ENCODE measurements around the gene HOMER3.

The HOMER3 gene

GRCh38 chr19:18900700-18901481, 40.1 kb downstream of the HOMER3 start:
- no peak for DNase-seq

DNA sequence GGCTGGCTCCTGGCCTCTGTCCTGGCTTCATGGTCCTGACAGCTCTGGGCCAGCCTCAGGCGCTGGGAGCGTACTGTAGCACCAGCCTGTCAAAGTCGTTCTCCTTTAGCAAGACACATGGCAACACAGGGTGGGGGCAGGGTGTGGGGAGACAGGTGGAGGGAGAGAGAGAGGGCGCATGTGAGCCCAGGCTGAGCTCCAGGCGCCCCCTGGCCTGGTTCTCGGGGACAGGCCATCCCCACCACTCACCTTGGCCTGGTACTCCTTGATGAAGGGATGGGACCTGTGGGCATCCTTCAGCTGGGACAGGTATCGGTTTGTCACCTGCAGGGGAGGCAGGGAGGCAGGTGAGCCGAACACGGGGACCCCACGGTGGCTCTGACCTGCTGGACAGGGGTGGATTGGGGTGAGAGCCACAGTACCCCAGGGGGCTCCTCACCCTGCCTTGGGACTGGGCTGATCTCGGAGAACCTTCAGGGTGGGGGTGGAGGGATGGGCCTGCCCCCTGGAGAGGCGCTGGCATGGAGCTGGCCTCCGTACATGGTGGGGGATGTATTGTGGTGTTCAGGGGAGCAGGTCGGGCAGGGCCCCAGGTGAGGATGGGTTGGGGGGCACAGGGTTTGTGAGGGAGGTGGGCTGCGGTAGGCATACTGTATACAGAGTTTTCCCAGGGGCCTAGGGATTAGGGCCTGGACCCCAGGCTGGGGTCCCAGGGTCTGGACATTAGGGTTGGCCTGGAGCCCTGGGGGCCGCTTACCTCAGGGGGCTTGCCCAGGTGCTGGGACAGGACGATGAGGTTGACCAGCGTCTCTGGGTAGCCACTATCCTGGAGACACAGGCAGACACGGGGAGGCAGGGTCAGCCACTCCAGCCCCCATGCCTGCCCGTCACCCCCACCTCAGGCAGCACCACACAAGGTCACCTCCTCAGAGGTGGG, 41.1 kb downstream of the HOMER3 start:
- DNase-seq, result no peak

DNA sequence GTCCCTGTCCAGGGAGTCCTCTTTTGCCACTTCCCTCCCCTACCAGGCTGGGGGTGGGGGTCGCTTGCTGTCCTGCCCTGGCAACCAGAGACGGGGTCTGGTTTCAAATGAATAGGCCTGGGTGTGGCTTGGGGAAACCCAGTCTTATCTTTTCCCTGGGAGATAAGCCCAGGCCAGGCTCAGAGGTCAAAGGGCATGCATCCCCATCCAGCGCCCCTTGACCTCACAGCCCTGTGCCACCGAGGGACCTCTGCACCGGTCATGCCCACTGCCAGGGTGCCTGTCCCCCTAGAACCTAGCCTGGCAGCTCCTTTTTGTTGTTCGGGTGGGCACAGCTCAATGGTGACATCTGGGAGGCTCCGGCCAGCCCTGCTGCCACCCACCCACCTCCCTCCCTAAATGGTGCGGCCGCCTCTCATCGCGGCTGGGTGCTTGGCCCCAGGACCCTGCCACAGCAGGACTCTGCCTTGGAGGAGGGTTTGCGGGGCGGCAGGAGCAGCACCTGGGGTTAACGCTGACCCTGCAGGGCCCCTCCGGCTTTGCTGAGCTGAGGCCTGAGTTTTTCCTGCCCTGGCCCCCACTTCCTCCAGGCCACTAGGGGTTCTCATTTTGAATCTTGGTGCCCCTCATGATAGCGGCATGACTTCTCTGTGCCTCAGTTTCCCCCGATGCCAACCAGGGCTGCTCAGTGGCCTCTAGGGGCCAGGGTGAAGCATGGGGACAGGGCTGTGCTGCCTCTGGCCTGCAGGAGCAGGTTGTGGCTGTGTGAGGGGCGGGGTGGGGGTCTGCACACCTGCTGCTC, 42.2 kb downstream of the HOMER3 start:
- no peak for DNase-seq

- no peak for DNase-seq
These were observed 42.9 kb downstream of the HOMER3 start for GRCh38 chr19:18898081-18898606.

DNA sequence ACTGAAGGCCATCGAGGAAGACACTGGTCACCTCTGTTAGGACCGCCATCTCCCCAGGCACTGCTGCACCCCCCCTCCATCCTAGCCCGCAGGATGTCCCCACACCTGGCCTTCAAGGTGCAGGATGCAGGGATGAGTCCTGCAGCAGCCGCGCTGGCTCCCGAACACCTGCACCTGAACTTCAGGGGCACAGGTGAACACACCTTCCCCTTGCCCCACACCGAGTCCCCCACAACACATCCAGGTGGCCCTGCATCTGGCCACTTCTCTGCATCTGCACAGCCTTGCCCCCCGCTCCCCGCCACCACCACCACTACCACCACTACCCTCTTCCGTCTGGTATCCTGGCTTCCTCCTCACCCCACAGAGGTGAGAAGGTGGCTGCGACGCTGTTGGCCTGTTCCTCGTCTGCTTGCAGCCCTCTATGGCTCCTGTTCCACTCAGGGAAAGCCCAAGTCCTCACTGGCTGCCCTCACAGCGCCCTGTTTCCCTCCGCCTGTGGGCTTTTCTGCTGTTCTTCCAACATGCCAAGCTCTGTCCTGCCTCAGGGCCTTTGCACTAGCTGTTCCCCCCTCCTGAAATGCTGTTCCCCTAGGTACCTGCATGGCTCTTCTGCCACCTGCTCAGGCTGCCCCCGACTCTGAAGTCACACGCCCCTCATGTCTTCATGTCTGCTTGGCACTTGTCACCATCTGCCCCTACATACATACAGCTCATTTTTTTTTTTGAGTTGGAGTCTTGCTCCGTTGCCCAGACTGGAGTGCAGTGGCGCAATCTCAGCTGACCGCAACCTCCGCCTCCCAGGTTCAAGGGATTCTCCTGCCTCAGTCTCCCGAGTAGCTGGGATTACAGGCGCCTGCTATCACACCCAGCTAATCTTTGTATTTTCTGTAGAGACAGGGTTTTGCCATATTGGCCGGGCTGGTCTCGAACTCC, 43.7 kb downstream of the HOMER3 start:
- no peak for DNase-seq

GRCh38 chr19:18896421-18896841, 44.6 kb downstream of the HOMER3 start:
- DNase-seq, result no peak

GRCh38 chr19:18895824-18896341, 45.1 kb downstream of the HOMER3 start, which contains the start of gene CERS1:
Gene CERS1, minus strand, starts transcription at chr19:18896158. Its CDS starts 86 bp downstream, at chr19:18896072.
- DNase-seq, result no peak

- peak in 1 of 2 experiments; percentile 13 for DNase-seq
These were observed 45.8 kb downstream of the HOMER3 start for GRCh38 chr19:18895038-18895823.

DNA sequence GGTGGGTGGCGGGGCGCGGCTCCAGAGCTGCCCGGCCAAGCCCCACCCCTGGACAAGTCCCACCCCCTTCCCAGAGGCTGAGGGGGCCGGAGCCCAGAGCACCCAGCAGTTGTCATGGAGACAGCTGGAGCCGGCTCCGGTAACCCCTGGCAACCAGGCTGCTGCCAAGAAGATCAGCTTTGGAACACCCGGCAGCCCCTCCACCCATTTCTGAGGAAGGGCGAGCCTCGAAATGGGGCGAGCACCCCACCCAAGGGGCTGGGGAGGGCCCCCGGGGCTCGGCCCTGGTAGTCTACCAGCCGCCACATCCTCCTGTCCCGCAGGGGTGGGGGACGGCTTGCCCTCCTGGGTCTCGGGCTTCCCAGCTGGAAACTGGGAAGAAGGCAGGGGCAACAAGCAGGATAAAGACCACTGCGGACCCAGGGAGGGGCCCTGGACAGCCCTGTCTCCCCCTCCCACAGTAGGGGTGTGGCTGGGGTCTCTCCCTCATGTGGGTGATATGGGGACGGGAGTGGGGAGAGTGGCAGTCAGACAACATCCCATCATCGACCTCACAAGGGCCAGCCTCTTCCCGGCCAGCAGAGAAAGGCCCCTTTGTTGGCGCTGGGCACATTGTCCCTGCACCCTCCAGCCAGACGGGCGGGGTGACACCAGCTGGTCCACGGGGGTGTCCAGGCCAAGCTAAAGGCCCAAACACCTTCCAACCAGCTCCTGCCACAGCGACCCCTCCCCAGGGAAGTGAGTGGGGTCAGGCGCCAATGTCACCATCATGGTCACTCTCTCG, 46.6 kb downstream of the HOMER3 start:
- DNase-seq, result no peak

DNA sequence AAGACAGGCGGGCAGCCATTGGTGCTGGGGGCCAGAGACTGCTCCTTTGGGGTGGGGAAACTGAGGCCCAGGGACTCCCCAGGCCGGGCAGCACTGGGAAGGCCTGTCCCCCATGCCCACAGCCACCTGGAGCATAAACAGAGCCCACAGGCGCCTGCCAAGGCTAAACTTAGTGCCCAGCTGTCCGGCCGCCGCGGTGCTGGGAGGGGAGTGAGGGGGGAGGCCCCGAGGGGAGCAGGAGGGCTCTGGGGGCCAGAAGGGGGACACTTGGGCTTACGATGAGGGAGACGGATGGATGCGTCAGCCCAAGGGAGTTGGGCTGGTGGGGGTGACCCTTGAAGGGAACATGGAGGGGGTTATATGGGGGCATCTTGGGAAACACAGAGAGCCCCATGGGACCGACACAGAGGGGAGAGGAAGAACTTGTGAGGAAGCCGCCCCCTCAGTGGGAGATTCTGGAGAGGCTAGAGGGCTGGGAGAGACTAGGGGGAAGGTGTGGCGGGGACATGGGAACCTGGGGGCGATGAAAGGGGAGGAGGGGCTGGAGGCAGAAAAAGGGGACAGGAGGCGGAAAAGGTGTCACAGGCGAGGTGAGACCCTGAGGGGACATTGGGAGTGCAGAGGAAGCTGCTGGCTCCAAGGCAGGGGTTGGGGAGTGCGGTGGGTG, 47.3 kb downstream of the HOMER3 start:
- DNase-seq, result no peak

DNA sequence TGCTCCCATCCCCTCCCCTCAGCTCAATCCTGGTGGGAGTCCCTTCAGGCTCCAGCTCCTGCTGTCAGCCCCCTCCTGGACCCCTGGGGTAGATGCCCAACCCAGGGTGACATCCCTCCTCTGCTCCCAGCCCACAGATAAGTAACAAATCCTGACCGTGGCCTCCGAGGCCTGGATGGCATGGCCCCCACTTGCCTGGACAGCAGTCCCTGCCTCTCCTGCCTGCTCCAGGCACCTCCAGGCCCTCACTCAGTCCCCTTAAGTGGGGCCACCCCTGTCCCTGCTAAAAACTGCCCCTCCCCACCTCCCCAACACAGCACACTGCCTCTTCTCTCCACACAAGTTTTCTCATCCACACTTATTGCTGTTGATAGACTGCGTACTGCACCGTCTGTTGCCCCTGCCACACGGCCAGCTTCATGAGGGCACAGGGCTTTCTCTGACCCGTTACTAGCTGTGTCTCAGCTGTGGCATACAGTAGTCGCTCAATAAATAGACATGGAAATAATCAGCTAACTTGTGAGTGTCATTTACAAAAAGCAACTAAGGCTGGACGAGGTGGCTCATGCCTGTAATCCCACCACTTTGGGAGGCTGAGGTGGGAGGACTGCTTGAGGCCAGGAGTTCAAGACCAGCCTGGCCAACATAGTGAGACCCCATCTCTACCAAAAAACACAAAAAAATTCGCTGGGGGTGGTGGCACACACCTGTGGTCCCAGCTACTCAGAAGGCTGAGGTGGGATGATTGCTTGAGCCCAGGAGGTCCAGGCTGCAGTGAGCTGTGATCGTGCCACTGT, 50.9 kb downstream of the HOMER3 start:
- DNase-seq, result no peak

GRCh38 chr19:18886972-18887371, 54.0 kb downstream of the HOMER3 start:
- no peak for DNase-seq

GRCh38 chr19:18883526-18884304, 57.3 kb downstream of the HOMER3 start:
- no peak for DNase-seq

- no peak for DNase-seq
These were observed 59.5 kb downstream of the HOMER3 start for GRCh38 chr19:18881491-18881890.

GRCh38 chr19:18879579-18880373, 61.2 kb downstream of the HOMER3 start:
- DNase-seq, result no peak
